Measurements from ENCODE around the gene SLMAP. TPM values are rescaled to one million over a fixed set of nuclear protein-coding genes. Genes with fewer than 3 reads are reported as not detected.

SLMAP gene
- total RNA-seq, 1 experiment from 2014 or later, result 79.5 TPM

- no peaks in the 10 kb centered on the region for H3K9me3 Mint-ChIP-seq
- H3K36me3 Mint-ChIP-seq, result no peaks in the 10 kb centered on the region
- no peak overlapping the region for H3K27ac Mint-ChIP-seq
- no peak for TF ChIP-seq SOX15 (CRISPR knock-in tag; IDR thresholded peaks at IDR 0.05)
- no peak for TF ChIP-seq ZNF317 (CRISPR knock-in tag; IDR thresholded peaks at IDR 0.05; ENCODE audit: borderline replicate concordance, low read depth)
- TF ChIP-seq E2F5 (CRISPR knock-in tag; IDR thresholded peaks at IDR 0.05), result no peak
- TF ChIP-seq NR2C2 (CRISPR knock-in tag; IDR thresholded peaks at IDR 0.05), result no peak
- TF ChIP-seq TEAD4 (CRISPR knock-in tag; IDR thresholded peaks at IDR 0.05), result no peak
- no peak for TF ChIP-seq ZBTB21 (CRISPR knock-in tag; IDR thresholded peaks at IDR 0.05; ENCODE audit: borderline replicate concordance)
- no peak for TF ChIP-seq SMAD3 (CRISPR knock-in tag; IDR thresholded peaks at IDR 0.05; ENCODE audit: borderline replicate concordance)
- no peak for TF ChIP-seq CREM (CRISPR knock-in tag; IDR thresholded peaks at IDR 0.05)
- TF ChIP-seq ATF2 (CRISPR knock-in tag; IDR thresholded peaks at IDR 0.05; ENCODE audit: borderline replicate concordance, low read depth), result no peak
- TF ChIP-seq ZNF263 (CRISPR knock-in tag; IDR thresholded peaks at IDR 0.05; ENCODE audit: low read depth), result no peak
- TF ChIP-seq ZBTB43 (CRISPR knock-in tag; IDR thresholded peaks at IDR 0.05), result no peak
- ChIA-PET CTCF (no interaction called here), POLR2A (no interaction called here)
- no peak for DNase-seq (ENCODE audit: low spot score)
- no peak overlapping the region for H3K4me3 Mint-ChIP-seq
- no peak for ATAC-seq
- H3K27me3 Mint-ChIP-seq (ENCODE audit: low read depth), result no peaks in the 10 kb centered on the region
- no peaks in the 10 kb centered on the region for H3K4me1 Mint-ChIP-seq
Observed at GRCh38 chr3:57738391-57738790, 17.7 kb upstream of the SLMAP start.

GRCh38 chr3:57740027-57740426 lies 16.1 kb upstream of the SLMAP start:
- Mint-ChIP-seq H3K9me3 (no peaks in the 10 kb centered on the region), H3K4me1 (no peaks in the 10 kb centered on the region), H3K4me3 (no peak overlapping the region), H3K27me3 (ENCODE audit: low read depth) (no peaks in the 10 kb centered on the region), H3K27ac (no peak overlapping the region), H3K36me3 (no peaks in the 10 kb centered on the region)
- ChIA-PET POLR2A (no interaction called here), CTCF (no interaction called here)
- ATAC-seq (no peak), DNase-seq (ENCODE audit: low spot score) (no peak)
- no peak for TF ChIP-seq OVOL2 (CRISPR knock-in tag; IDR thresholded peaks at IDR 0.05; ENCODE audit: borderline replicate concordance)
- TF ChIP-seq AR (CRISPR knock-in tag; IDR thresholded peaks at IDR 0.05), result no peak
- TF ChIP-seq ETV6 (CRISPR knock-in tag; IDR thresholded peaks at IDR 0.05), result no peak
- no peak for TF ChIP-seq CTCF (IDR thresholded peaks at IDR 0.05)
- TF ChIP-seq MYBL2 (CRISPR knock-in tag; IDR thresholded peaks at IDR 0.05), result no peak

All from WTC11 (cell line).